PC-3 (cell line): ENCODE data around the gene PPP1R7. TPM values are rescaled to one million over a fixed set of nuclear protein-coding genes. Genes with fewer than 3 reads are reported as not detected.

Source experiments
- ATAC-seq: fragments of 200-7000 bp; cut with Tn5 transposase; 2 replicates; pipeline ENCODE4 v1.9.1; 2020; ENCODE audit warnings: mild to moderate bottlenecking, moderate library complexity
- BruUV-seq: library from RNA; stranded (reverse); fragments of 400-500 nt; replicated peaks from 2 replicates; lab custom pipeline; 2021; lab: Mats Ljungman, UMichigan
- CTCF ChIA-PET: fragments of 300-600 bp; sonication (Branson Sonifier 250); formaldehyde crosslinking; loops from one replicate; lab custom pipeline; 2022; ENCODE audit warnings: antibody characterized with exemption; lab: Charles Lee
- POLR2A ChIA-PET: fragments of 300-600 bp; sonication (Branson Sonifier 250); formaldehyde crosslinking; loops from one replicate; lab custom pipeline; 2022; ENCODE audit warnings: antibody characterized with exemption; ENCODE audit not compliant: unreplicated experiment; lab: Charles Lee
- DNase-seq: peaks from one replicate; pipeline ENCODE4 v3.0.0-alpha.2; 2015
- H2AFZ ChIP-seq: fragments of 300-600 bp; sonication (generic); 2 replicates; pipeline ENCODE4 v1.6.0; 2016; ENCODE audit warnings: antibody characterized with exemption, low read length
- H3F3A ChIP-seq: fragments of 300-600 bp; sonication (generic); one replicate; pipeline ENCODE4 v1.6.0; 2017; ENCODE audit warnings: antibody characterized with exemption, low read length, control low read depth, mild to moderate bottlenecking; ENCODE audit not compliant: unreplicated experiment
- H3K27ac ChIP-seq: fragments of 300-600 bp; sonication (generic); 2 replicates; pipeline ENCODE4 v1.5.1; 2016; ENCODE audit warnings: mild to moderate bottlenecking, low read length
- H3K27me3 ChIP-seq: fragments of 300-600 bp; sonication (generic); 2 replicates; pipeline ENCODE4 v1.6.1; 2016; ENCODE audit warnings: low read length, mixed read lengths
- H3K36me3 ChIP-seq: fragments of 300-600 bp; sonication (generic); 2 replicates; pipeline ENCODE4 v1.6.1; 2016; ENCODE audit warnings: low read depth, mixed run types, low read length, mixed read lengths
- H3K4me1 ChIP-seq: fragments of 300-600 bp; sonication (generic); 2 replicates; pipeline ENCODE4 v1.5.1; 2016; ENCODE audit warnings: low read length; ENCODE audit not compliant: insufficient read depth
- H3K4me2 ChIP-seq: fragments of 300-600 bp; sonication (generic); 2 replicates; pipeline ENCODE4 v1.6.0; 2016; ENCODE audit warnings: low read length
- H3K4me3 ChIP-seq: fragments of 300-600 bp; sonication (generic); 2 replicates; pipeline ENCODE4 v1.5.1; 2016; ENCODE audit warnings: mild to moderate bottlenecking, low read length, mixed read lengths
- H3K79me2 ChIP-seq: fragments of 300-600 bp; sonication (generic); 2 replicates; pipeline ENCODE4 v1.6.1; 2017; ENCODE audit warnings: low read length, mixed read lengths
- H3K9ac ChIP-seq: fragments of 300-600 bp; sonication (generic); 2 replicates; pipeline ENCODE4 v1.6.0; 2016; ENCODE audit warnings: mild to moderate bottlenecking, low read length
- H3K9me2 ChIP-seq: fragments of 300-600 bp; sonication (generic); replicated peaks from 2 replicates; pipeline ENCODE4 v1.6.1; 2016; ENCODE audit warnings: mixed run types, low read length, mixed read lengths
- H3K9me3 ChIP-seq: fragments of 300-600 bp; sonication (generic); 2 replicates; pipeline ENCODE4 v1.6.1; 2016; ENCODE audit warnings: low read length, mixed read lengths
- H4K20me1 ChIP-seq: fragments of 300-600 bp; sonication (generic); 2 replicates; pipeline ENCODE4 v1.6.1; 2016; ENCODE audit warnings: low read length, mixed read lengths
- EZH2 ChIP-seq: fragments of 300-600 bp; sonication (generic); IDR thresholded peaks from one replicate; pipeline ENCODE4 v1.6.1; 2017; ENCODE audit warnings: antibody characterized with exemption, mild to moderate bottlenecking, low read length; ENCODE audit not compliant: unreplicated experiment
- EZH2phosphoT487 ChIP-seq: fragments of 300-600 bp; sonication (generic); IDR thresholded peaks from 2 replicates; pipeline ENCODE4 v1.6.1; 2018; ENCODE audit warnings: mild to moderate bottlenecking, antibody characterized with exemption, low read length, borderline replicate concordance
- intact Hi-C: fragments of 100-400 bp; cut with micrococcal nuclease; formaldehyde crosslinking; loops from 2 replicates; pipeline ENCODE4 v1.9.0; 2023
- total RNA-seq: library from RNA; depleted of rRNA; stranded (reverse); fragments of >200 nt; gene quantifications from 2 replicates; pipeline ENCODE4 v1.2.3, GENCODE V29; 2014
- TF ChIP-seq, protein P1 (sequence below): fragments of 300-600 bp; sonication (generic); conservative IDR thresholded peaks from 2 replicates; pipeline ENCODE4 v1.5.1; 2017; ENCODE audit warnings: antibody characterized with exemption, low read depth, mild to moderate bottlenecking, low read length

The PPP1R7 gene
- total RNA-seq, 1 experiment from 2014 or later: 21.4 TPM

GRCh38 chr2:241225545-241225944 lies 75.3 kb downstream of the PPP1R7 start:
- no peaks in the 10 kb centered on the region for H4K20me1 ChIP-seq
- no peak overlapping the region for H2AFZ ChIP-seq
- POLR2A ChIA-PET: no interaction called here
- CTCF ChIA-PET: no interaction called here
- intact Hi-C loops: loop anchor here (10.0 kb wide), 1 partner anchor 311 kb away; no protein-coding TSS in a partner anchor
- no peak overlapping the region for H3K27ac ChIP-seq
- no peaks in the 10 kb centered on the region for H3F3A ChIP-seq
- no peak for TF ChIP-seq EZH2phosphoT487
- TF ChIP-seq EZH2: no peak
- TF ChIP-seq, protein P1, sequence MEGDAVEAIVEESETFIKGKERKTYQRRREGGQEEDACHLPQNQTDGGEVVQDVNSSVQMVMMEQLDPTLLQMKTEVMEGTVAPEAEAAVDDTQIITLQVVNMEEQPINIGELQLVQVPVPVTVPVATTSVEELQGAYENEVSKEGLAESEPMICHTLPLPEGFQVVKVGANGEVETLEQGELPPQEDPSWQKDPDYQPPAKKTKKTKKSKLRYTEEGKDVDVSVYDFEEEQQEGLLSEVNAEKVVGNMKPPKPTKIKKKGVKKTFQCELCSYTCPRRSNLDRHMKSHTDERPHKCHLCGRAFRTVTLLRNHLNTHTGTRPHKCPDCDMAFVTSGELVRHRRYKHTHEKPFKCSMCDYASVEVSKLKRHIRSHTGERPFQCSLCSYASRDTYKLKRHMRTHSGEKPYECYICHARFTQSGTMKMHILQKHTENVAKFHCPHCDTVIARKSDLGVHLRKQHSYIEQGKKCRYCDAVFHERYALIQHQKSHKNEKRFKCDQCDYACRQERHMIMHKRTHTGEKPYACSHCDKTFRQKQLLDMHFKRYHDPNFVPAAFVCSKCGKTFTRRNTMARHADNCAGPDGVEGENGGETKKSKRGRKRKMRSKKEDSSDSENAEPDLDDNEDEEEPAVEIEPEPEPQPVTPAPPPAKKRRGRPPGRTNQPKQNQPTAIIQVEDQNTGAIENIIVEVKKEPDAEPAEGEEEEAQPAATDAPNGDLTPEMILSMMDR: no peak
- H3K36me3 ChIP-seq: peaks cover 22% of the 10 kb centered on the region; the same call in 1 of the 2 replicates
- H3K4me3 ChIP-seq: no peak overlapping the region
- 0 out of 2 replicates have a peak, but pooled peaks cover under 1% of the 10 kb centered on the region for H3K79me2 ChIP-seq
- H3K9me3 ChIP-seq: no peaks in the 10 kb centered on the region
- ATAC-seq: no peak
- DNase-seq: no peak
- no peak overlapping the region for H3K9ac ChIP-seq
- H3K27me3 ChIP-seq: no peaks in the 10 kb centered on the region
- no peak overlapping the region for H3K4me2 ChIP-seq
- no peaks in the 10 kb centered on the region for H3K9me2 ChIP-seq
- BruUV-seq: no TSS peak
- peaks cover 14% of the 10 kb centered on the region for H3K4me1 ChIP-seq

GRCh38 chr2:241225983-241226382 lies 75.7 kb downstream of the PPP1R7 start:
- BruUV-seq: no TSS peak
- DNase-seq: no peak
- H3K9me2 ChIP-seq: no peaks in the 10 kb centered on the region
- no peaks in the 10 kb centered on the region for H3F3A ChIP-seq
- no peaks in the 10 kb centered on the region for H4K20me1 ChIP-seq
- ChIA-PET POLR2A (no interaction called here), CTCF (no interaction called here)
- peaks cover 26% of the 10 kb centered on the region; the same call in 1 of the 2 replicates for H3K36me3 ChIP-seq
- H3K27me3 ChIP-seq: no peaks in the 10 kb centered on the region
- TF ChIP-seq, protein P1: no peak
- TF ChIP-seq EZH2 (no peak), EZH2phosphoT487 (no peak)
- H3K9me3 ChIP-seq: no peaks in the 10 kb centered on the region
- no peak overlapping the region for H3K9ac ChIP-seq
- no peak overlapping the region for H2AFZ ChIP-seq
- H3K4me3 ChIP-seq: no peak overlapping the region
- no peak for ATAC-seq
- H3K4me2 ChIP-seq: no peak overlapping the region
- no peaks in the 10 kb centered on the region for H3K79me2 ChIP-seq
- H3K27ac ChIP-seq: no peak overlapping the region
- intact Hi-C loops: loop anchor here (10.0 kb wide), 1 partner anchor 311 kb away; no protein-coding TSS in a partner anchor
- peaks cover 14% of the 10 kb centered on the region for H3K4me1 ChIP-seq

DNA sequence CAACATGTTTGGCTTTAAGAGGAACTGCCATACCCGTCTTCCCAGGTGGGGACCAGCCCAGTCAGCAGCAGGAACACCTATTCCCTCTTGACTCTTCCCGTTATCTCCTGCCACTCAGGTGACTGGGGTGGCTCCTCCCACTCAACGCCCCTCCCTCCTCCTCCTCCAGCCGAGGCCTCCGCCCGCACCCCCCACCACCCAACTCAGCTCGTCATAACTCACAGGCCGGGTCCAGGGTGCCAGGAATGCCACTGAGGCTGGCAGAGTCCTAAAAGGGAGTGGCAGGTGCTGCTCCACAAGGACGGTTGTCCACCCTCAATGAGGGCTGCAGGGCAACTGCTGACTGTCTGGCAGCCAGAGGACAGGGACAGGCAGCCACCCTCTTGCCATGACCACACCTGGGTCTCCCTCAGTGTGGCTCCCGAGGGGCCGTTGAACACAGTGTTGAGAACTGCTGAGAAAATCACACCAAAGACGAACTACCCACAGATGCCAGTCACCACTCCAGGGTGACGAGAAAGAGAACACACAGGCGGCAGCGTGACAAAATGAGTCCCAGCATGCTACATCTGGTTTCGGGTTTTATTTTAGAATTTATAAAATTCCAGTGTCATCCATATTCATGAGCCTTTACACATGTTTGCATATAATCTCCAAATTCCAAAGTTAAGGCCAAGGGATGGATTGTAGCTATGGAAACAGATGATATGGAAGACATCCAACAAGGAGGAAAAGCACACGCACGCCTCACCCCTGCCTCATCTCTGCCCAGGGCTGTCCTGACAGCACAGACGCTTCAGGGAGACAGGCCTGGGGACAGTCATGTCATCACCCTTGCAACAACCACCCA lies 76.7 kb downstream of the PPP1R7 start:
- ChIA-PET CTCF (no interaction called here), POLR2A (no interaction called here)
- H4K20me1 ChIP-seq: no peaks in the 10 kb centered on the region
- H3K9me3 ChIP-seq: no peaks in the 10 kb centered on the region
- BruUV-seq: no TSS peak
- intact Hi-C loops: loop anchor here (10.0 kb wide), 1 partner anchor 312 kb away; no protein-coding TSS in a partner anchor
- TF ChIP-seq EZH2 (no peak), EZH2phosphoT487 (no peak)
- TF ChIP-seq, protein P1: no peak
- H3K4me3 ChIP-seq: no peak overlapping the region
- H2AFZ ChIP-seq: no peak overlapping the region
- no peak for ATAC-seq
- H3K4me2 ChIP-seq: no peak overlapping the region
- H3F3A ChIP-seq: no peaks in the 10 kb centered on the region
- H3K27ac ChIP-seq: no peak overlapping the region
- H3K27me3 ChIP-seq: no peaks in the 10 kb centered on the region
- peaks cover 14% of the 10 kb centered on the region for H3K4me1 ChIP-seq
- no peaks in the 10 kb centered on the region for H3K9me2 ChIP-seq
- peaks cover 31% of the 10 kb centered on the region; the same call in 1 of the 2 replicates for H3K36me3 ChIP-seq
- DNase-seq: no peak
- H3K9ac ChIP-seq: no peak overlapping the region
- H3K79me2 ChIP-seq: no peaks in the 10 kb centered on the region
